Right lobe of liver (tissue), 6 donors: ENCODE results near the gene NTM. TPM values are rescaled to one million over a fixed set of nuclear protein-coding genes. Genes with fewer than 3 reads are reported as not detected.
"Not testable (repeated sequence)": the region's sequence is repeated elsewhere in the genome, so short reads cannot be mapped to it uniquely, and the experiment has no call there.

ENCODE experiments used
- ATAC-seq, 4 donors: fragments of 200-7000 bp; cut with Tn5 transposase; one replicate each; pipeline ENCODE4 v1.9.1; 2020; ENCODE audit warnings: mild to moderate bottlenecking in 4 of 4, moderate library complexity in 4 of 4
- DNase-seq, 3 donors: peaks; one replicate each; pipeline ENCODE4 v3.0.0-alpha.2; 2020
- H3K27ac ChIP-seq, 3 donors: fragments of 200-600 bp; one replicate each; pipeline ENCODE4 v1.8.0; 2022
- H3K27me3 ChIP-seq, 2 donors: fragments of 200-600 bp; one replicate each; pipeline ENCODE4 v1.8.0; 2022
- H3K36me3 ChIP-seq, 4 donors: fragments of 200-600 bp; sonication (generic) in 1 of 4; one replicate each; pipeline versions ENCODE4 v1.5.1 to v1.8.0; 2017 to 2022; ENCODE audit warnings: control low read depth in 1 of 4
- H3K4me1 ChIP-seq, 4 donors: fragments of 200-600 bp; sonication (generic) in 1 of 4; one replicate each; pipeline versions ENCODE4 v1.5.1 to v1.8.0; 2017 to 2022; ENCODE audit warnings: control low read depth in 1 of 4
- H3K4me3 ChIP-seq, 3 donors: fragments of 200-600 bp; one replicate each; pipeline ENCODE4 v1.8.0; 2022
- H3K9me3 ChIP-seq, 4 donors: fragments of 200-600 bp; sonication (generic) in 1 of 4; one replicate each; pipeline versions ENCODE4 v1.5.1 to v1.8.0; 2017 to 2022; ENCODE audit warnings: control low read depth in 1 of 4
- CTCF ChIP-seq, 4 donors: fragments of 200-600 bp in 3 of 4; fragments of 450-650 bp in 1 of 4; IDR thresholded peaks; one replicate each; pipeline versions ENCODE4 v1.5.1 to v1.8.0; 2016 to 2022; ENCODE audit warnings: antibody characterized with exemption in 4 of 4, mild to moderate bottlenecking in 2 of 4
- POLR2A ChIP-seq: fragments of 450-650 bp; IDR thresholded peaks from one replicate; pipeline ENCODE4 v1.6.1; 2017; ENCODE audit warnings: antibody characterized with exemption, mild to moderate bottlenecking
- WGBS: methylation state at CpG from one replicate; pipeline ENCODE4 v1.1.6; 2018; ENCODE audit warnings: low coverage, low lambda C conversion rate; ENCODE audit not compliant: insufficient coverage; ENCODE audit errors: missing lambda C conversion rate; 5-methylcytosine and 5-hydroxymethylcytosine counted together
- intact Hi-C, 2 donors: fragments of 100-400 bp; cut with DNase I; formaldehyde crosslinking; loops; one replicate each; pipeline versions ENCODE4 v1.11.2 to v1.14.1; 2022
- total RNA-seq, 6 experiments: library from RNA; depleted of rRNA in 2 of 6; stranded (reverse); fragments of >200 nt in 2 of 6; fragmentation: NEBNext Ultra II Directional in 3 of 6; extraction: Animal tissue kit (Norgen Biotek cat#: 25700) in 3 of 6; gene quantifications; one replicate each; pipeline versions ENCODE4 v1.1.0 to v1.2.4, GENCODE V29; 2016 to 2023
- donor health status: DM: no; HTN: yes; CAD: no.
- donor health status: DM: no; HTN: no; CAD: no.
- donor health status: DM: no; HTN: no; CAD: no.
- donor health status: DM: no; HTN: yes; CAD: no.
- donor health status: DM: no; HTN: yes; CAD: no.

NTM gene
- total RNA-seq, 6 experiments from 2014 or later: 0.35 TPM; not detected in 5

GRCh38 chr11:132062541-132062940 is 692.1 kb downstream of the NTM start:
- 50% methylated on average over 2 of the region's 2 CpGs for WGBS
- H3K36me3 ChIP-seq: no peaks in the 10 kb centered on the region
- ATAC-seq (no peak), DNase-seq (no peak)
- TF ChIP-seq POLR2A (no peak), CTCF (IDR thresholded peaks at IDR 0.05) (no peak)
- no peaks in the 10 kb centered on the region for H3K4me1 ChIP-seq
- no peaks in the 10 kb centered on the region for H3K9me3 ChIP-seq
- intact Hi-C loops: no loop called here
- H3K27me3 ChIP-seq: no peaks in the 10 kb centered on the region
- no peak overlapping the region for H3K27ac ChIP-seq
- no peak overlapping the region for H3K4me3 ChIP-seq

- no peak for TF ChIP-seq POLR2A
- TF ChIP-seq CTCF (IDR thresholded peaks at IDR 0.05): no peak
- peak in 3 of 4 donors; percentile 28 to 34 (median 30) for ATAC-seq
- Histone ChIP-seq H3K36me3 (no peaks in the 10 kb centered on the region), H3K27ac (no peak overlapping the region), H3K9me3 (no peaks in the 10 kb centered on the region), H3K27me3 (no peaks in the 10 kb centered on the region), H3K4me3 (no peak overlapping the region), H3K4me1 (no peaks in the 10 kb centered on the region)
- 26% methylated on average over 4 of the region's 4 CpGs for WGBS
- intact Hi-C loops: no loop called here
- DNase-seq: no peak
These were observed 694.7 kb downstream of the NTM start for GRCh38 chr11:132064987-132065620.

- Histone ChIP-seq H3K27me3 (no peaks in the 10 kb centered on the region), H3K4me3 (no peak overlapping the region), H3K4me1 (no peaks in the 10 kb centered on the region), H3K36me3 (no peaks in the 10 kb centered on the region), H3K27ac (no peak overlapping the region), H3K9me3 (no peaks in the 10 kb centered on the region)
- TF ChIP-seq POLR2A: no peak
- TF ChIP-seq CTCF (IDR thresholded peaks at IDR 0.05): no peak
- intact Hi-C loops: no loop called here
- DNase-seq (no peak), ATAC-seq (no peak)
These were observed 698.1 kb downstream of the NTM start for GRCh38 chr11:132068556-132068955.

GRCh38 chr11:132069593-132069992 is 699.2 kb downstream of the NTM start:
- WGBS: 54% methylated on average over 15 of the region's 15 CpGs
- H3K36me3 ChIP-seq, H3K27me3 ChIP-seq, intact Hi-C loops, H3K9me3 ChIP-seq, H3K4me1 ChIP-seq, H3K4me3 ChIP-seq, H3K27ac ChIP-seq, ATAC-seq, DNase-seq: not testable (repeated sequence)

- DNase-seq, H3K4me1 ChIP-seq, H3K36me3 ChIP-seq, H3K9me3 ChIP-seq, intact Hi-C loops, H3K27me3 ChIP-seq, ATAC-seq, H3K27ac ChIP-seq, H3K4me3 ChIP-seq: not testable (repeated sequence)
- 78% methylated on average over 5 of the region's 17 CpGs for WGBS
These were observed 700.5 kb downstream of the NTM start for GRCh38 chr11:132070907-132071306.
